ENCODE data around the gene SERINC3. TPM values are rescaled to one million over a fixed set of nuclear protein-coding genes. Genes with fewer than 3 reads are reported as not detected.

The SERINC3 gene
- total RNA-seq, 1 experiment from 2014 or later: 41.3 TPM

GRCh38 chr20:44450903-44451450 is 70.9 kb downstream of the SERINC3 start (continued):
- TF ChIP-seq ERG (CRISPR knock-in tag; IDR thresholded peaks at IDR 0.05) (no peak), MAX (CRISPR knock-in tag; IDR thresholded peaks at IDR 0.05) (no peak), HMGXB4 (CRISPR knock-in tag; IDR thresholded peaks at IDR 0.05) (no peak), ETV6 (CRISPR knock-in tag; IDR thresholded peaks at IDR 0.05) (no peak)

- CTCF ChIA-PET: interaction anchor here (0.6 to 2.2 kb wide), 9 partner anchors 10 to 68 kb away, joined by 3 to 18 read pairs (median 4); no protein-coding TSS in a partner anchor
These were observed 71.5 kb downstream of the SERINC3 start for GRCh38 chr20:44450281-44450889.

GRCh38 chr20:44449864-44450263 is 72.0 kb downstream of the SERINC3 start:
- H3K4me3 Mint-ChIP-seq: no peak overlapping the region
- H3K27ac Mint-ChIP-seq: no peak overlapping the region
- H3K27me3 Mint-ChIP-seq (ENCODE audit: low read depth): no peaks in the 10 kb centered on the region; the same call in 1 of the 2 replicates
- H3K36me3 Mint-ChIP-seq: no peaks in the 10 kb centered on the region
- DNase-seq (ENCODE audit: low spot score) (no peak), ATAC-seq (no peak)
- ChIA-PET POLR2A (no interaction called here), CTCF (interaction anchor here (0.6 to 2.2 kb wide), 9 partner anchors 10 to 67 kb away, joined by 3 to 18 read pairs (median 4); no protein-coding TSS in a partner anchor)
- no peaks in the 10 kb centered on the region for H3K9me3 Mint-ChIP-seq
- H3K4me1 Mint-ChIP-seq: no peaks in the 10 kb centered on the region
- no peak for TF ChIP-seq AFF4 (CRISPR knock-in tag; IDR thresholded peaks at IDR 0.05; ENCODE audit: borderline replicate concordance)
- no peak for TF ChIP-seq NFATC4 (CRISPR knock-in tag; IDR thresholded peaks at IDR 0.05)
- no peak for TF ChIP-seq GABPB1 (CRISPR knock-in tag; IDR thresholded peaks at IDR 0.05)
- no peak for TF ChIP-seq CTCF (IDR thresholded peaks at IDR 0.05)
- TF ChIP-seq ATF1 (CRISPR knock-in tag; IDR thresholded peaks at IDR 0.05): no peak
- TF ChIP-seq ERG (CRISPR knock-in tag; IDR thresholded peaks at IDR 0.05): no peak
- TF ChIP-seq JUN (CRISPR knock-in tag; IDR thresholded peaks at IDR 0.05): no peak
- no peak for TF ChIP-seq FOXP4 (CRISPR knock-in tag; IDR thresholded peaks at IDR 0.05)

More at GRCh38 chr20:44450281-44450889, 71.5 kb downstream of the SERINC3 start:
- Mint-ChIP-seq H3K4me3 (no peak overlapping the region), H3K27me3 (ENCODE audit: low read depth) (no peaks in the 10 kb centered on the region; the same call in 1 of the 2 replicates), H3K9me3 (no peaks in the 10 kb centered on the region), H3K4me1 (no peaks in the 10 kb centered on the region), H3K36me3 (no peaks in the 10 kb centered on the region), H3K27ac (no peak overlapping the region)
- POLR2A ChIA-PET: interaction anchor here (0.8 kb wide), 1 partner anchor 19 kb away, joined by 3 read pairs; no protein-coding TSS in a partner anchor
- TF ChIP-seq TEAD1 (CRISPR knock-in tag; IDR thresholded peaks at IDR 0.05): no peak
- TF ChIP-seq FOXP1 (CRISPR knock-in tag; IDR thresholded peaks at IDR 0.05; ENCODE audit: borderline replicate concordance): no peak
- no peak for TF ChIP-seq RORB (CRISPR knock-in tag; IDR thresholded peaks at IDR 0.05)
- no peak for TF ChIP-seq E2F4 (CRISPR knock-in tag; IDR thresholded peaks at IDR 0.05; ENCODE audit: borderline replicate concordance, low read depth)
- TF ChIP-seq CREB1 (CRISPR knock-in tag; IDR thresholded peaks at IDR 0.05): no peak
- ATAC-seq: no peak
- no peak for DNase-seq (ENCODE audit: low spot score)

All from WTC11 (cell line).